ENCODE measurements around the gene TASP1.
"Not testable (repeated sequence)": the region's sequence is repeated elsewhere in the genome, so short reads cannot be mapped to it uniquely, and the experiment has no call there.

TASP1 gene

DNA sequence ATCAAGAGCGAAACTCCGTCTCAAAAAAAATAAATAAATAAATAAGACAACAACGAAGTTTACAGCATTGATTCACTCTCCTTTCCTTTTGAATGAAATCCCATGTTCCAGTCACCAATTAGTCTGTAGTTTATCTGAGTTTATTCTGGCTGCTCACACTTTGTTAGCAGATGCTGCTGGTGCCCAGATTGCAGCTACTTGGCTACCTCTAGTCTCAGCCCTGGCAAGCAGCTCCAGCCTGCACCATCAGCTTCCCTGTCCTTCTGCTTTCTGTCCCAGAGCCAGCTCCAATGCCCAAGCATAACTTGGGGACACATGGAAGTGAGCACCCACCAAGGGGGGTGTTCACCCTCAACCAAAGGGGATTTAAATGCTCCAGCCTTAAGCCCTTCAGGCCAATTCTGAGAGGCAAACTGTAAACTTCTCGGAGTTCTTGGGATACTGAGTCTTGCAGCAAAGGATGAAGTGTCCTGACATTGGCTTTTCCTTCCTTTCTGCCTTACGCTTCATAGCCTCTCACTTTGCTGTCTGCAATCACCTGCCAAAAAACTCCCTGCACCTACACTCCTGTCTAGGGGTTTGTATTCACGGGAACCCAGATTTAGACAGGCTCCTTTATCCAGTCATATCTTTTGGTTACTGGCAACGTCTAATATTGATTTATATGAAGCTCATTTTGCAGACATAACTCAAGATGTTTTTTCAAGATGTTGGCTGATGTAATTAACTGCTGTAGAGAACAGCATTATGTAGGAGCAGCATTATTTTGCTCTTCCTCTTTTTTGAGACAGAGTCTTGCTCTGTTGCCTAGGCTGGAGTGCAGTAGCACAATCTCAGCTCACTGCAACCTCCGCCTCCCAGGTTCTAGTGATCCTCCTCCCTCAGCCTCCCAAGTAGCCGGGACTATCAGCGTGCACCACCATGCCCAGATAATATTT is 9.8 kb upstream of the TASP1 start:
- H3K4me3 ChIP-seq (ENCODE audit: low read depth, low read length) = no peak overlapping the region
- TF ChIP-seq, protein P1, sequence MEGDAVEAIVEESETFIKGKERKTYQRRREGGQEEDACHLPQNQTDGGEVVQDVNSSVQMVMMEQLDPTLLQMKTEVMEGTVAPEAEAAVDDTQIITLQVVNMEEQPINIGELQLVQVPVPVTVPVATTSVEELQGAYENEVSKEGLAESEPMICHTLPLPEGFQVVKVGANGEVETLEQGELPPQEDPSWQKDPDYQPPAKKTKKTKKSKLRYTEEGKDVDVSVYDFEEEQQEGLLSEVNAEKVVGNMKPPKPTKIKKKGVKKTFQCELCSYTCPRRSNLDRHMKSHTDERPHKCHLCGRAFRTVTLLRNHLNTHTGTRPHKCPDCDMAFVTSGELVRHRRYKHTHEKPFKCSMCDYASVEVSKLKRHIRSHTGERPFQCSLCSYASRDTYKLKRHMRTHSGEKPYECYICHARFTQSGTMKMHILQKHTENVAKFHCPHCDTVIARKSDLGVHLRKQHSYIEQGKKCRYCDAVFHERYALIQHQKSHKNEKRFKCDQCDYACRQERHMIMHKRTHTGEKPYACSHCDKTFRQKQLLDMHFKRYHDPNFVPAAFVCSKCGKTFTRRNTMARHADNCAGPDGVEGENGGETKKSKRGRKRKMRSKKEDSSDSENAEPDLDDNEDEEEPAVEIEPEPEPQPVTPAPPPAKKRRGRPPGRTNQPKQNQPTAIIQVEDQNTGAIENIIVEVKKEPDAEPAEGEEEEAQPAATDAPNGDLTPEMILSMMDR (IDR thresholded peaks at IDR 0.05; ENCODE audit: borderline replicate concordance, insufficient read depth, low read depth, low read length) = no peak

DNA sequence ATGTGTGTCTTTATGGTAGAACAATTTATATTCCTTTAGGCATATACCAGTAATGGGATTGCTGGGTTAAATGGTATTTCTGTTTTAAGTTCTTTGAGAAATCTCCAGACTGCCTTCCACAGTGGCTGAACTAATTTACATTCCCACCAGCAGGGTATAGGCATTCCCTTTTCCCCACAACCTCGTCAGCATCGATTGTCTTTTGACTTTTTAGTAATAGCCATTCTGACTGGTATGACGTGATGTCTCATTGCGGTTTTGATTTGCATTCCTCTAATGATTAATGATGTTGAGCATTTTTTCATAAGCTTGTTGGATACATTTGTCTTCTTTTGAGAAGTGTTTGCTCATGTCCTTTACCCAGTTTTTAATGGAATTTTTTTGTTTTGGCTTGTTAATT is 5.3 kb upstream of the TASP1 start:
- no peak overlapping the region for H3K4me3 ChIP-seq (ENCODE audit: low read depth, low read length)
- TF ChIP-seq, protein P1 (IDR thresholded peaks at IDR 0.05; ENCODE audit: borderline replicate concordance, insufficient read depth, low read depth, low read length) = no peak

DNA sequence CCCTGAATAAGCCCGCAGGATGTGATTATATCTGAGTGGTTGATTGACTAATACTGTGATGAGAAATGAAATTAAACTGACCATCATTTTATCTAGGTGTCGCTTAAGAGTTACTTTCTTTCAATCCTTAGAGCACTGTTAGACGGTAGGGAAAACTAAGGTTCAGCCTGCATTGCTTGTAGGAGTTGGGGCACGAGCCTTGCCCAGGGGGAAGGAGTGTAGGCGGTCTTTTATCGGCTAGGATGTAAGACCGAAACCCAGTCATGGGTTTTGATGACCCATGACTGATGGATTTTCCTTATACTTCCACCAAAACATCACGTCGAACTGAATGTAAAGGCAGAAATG is 392 bp upstream of the TASP1 start:
- peak overlapping the region; percentile 82 for H3K4me3 ChIP-seq (ENCODE audit: low read depth, low read length)
- TF ChIP-seq, protein P1 (IDR thresholded peaks at IDR 0.05; ENCODE audit: borderline replicate concordance, insufficient read depth, low read depth, low read length) = no peak

DNA sequence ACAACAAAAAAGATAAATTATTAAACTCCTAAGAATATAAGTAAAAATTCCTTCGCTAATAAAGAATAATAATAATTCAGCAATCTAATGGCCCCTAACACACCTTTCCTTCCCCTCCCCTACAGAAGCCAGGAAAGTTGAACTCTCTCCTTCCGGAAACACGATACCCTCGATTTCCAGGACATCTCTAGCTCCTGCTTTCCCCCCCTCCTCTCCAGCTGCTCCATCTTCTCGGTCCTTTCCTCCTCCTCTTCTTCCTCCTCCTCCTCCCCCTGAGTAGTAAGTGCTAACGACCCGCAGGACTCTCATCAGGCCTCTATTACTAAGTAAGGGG is 603 bp downstream of the TASP1 start:
- TF ChIP-seq, protein P1 (IDR thresholded peaks at IDR 0.05; ENCODE audit: borderline replicate concordance, insufficient read depth, low read depth, low read length) = no peak
- H3K4me3 ChIP-seq (ENCODE audit: low read depth, low read length) = peak overlapping the region; percentile 82

DNA sequence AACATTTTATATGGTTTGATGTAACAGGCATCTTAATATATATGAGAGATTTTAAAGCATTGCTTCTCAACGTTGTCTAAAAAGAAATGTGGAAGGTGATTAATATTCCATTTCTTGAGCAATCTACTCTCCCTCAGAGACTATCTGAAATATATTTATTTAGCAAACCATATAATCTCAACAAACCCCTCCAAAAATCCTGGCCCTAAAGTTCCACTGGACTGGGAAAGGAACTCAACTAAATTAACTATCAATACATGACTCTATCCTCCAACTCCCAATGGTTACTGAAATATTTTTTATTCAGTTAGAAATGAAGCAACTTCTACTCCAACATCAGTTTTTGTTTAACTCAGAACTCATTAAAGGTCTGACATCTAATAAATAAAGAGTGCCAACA is 6.3 kb downstream of the TASP1 start:
- TF ChIP-seq, protein P1 (IDR thresholded peaks at IDR 0.05; ENCODE audit: borderline replicate concordance, insufficient read depth, low read depth, low read length) = no peak
- H3K4me3 ChIP-seq (ENCODE audit: low read depth, low read length) = no peak overlapping the region

DNA sequence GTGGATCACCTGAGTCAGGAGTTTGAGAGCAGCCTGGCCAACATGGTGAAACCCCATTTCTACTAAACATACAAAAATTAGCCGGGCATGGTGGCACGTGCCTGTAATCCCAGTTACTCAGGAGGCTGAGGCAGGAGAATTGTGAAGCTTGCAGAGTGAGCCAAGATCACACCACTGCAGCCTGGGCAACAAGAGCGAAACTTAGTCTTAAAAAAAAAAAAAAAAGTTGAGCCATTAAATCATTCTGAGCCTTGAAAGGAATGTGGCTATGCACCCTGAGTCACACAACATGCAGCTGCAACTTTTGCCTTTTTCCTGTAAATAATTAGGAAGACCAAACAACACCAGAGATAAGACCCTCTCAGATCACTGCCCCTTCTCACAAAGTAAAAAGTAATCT is 11.2 kb downstream of the TASP1 start:
- not testable (repeated sequence) for H3K4me3 ChIP-seq (ENCODE audit: low read depth, low read length)

DNA sequence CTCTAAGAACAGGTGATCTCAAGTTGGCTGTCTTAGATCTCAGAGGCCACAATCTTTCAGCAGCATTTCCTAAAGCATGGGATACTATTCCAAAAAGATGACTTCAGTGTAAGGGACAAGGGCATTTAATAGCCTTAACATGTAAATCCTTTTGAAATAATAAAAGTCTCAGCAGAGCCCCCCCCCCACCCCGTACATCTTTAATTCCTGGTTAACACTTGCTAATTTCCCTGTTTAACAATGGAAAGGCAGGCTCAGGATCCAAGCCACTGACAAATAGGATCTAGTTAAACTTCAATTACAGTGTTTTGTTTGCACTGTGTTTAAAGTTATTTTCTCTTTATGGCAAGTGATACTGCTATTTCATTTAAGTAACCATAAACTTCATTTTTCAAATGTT is 12.0 kb downstream of the TASP1 start:
- TF ChIP-seq, protein P1 (IDR thresholded peaks at IDR 0.05; ENCODE audit: borderline replicate concordance, insufficient read depth, low read depth, low read length) = no peak
- H3K4me3 ChIP-seq (ENCODE audit: low read depth, low read length) = no peak overlapping the region
